OCI-LY1 (cell line): ENCODE data around the gene S100G.

ENCODE experiments used
- EZH2 ChIP-seq: fragments of 200-600 bp; sonication (generic), shearing (Covaris generic); IDR thresholded peaks from 2 replicates; pipeline ENCODE4 v1.8.0; 2017; ENCODE audit warnings: borderline replicate concordance, mixed run types, mild to moderate bottlenecking, antibody characterized with exemption, low read length, moderate library complexity, mixed read lengths
- TF ChIP-seq, protein P1 (sequence below): fragments of 200-600 bp; sonication (generic), shearing (Covaris generic); IDR thresholded peaks from 2 replicates; pipeline ENCODE4 v1.5.1; 2017; ENCODE audit warnings: mild to moderate bottlenecking, antibody characterized with exemption, low read length, moderate library complexity, mixed read lengths

GRCh38 chrX:16653424-16653823, 3.5 kb downstream of the S100G start:
- no peak for TF ChIP-seq EZH2
- TF ChIP-seq, protein P1, sequence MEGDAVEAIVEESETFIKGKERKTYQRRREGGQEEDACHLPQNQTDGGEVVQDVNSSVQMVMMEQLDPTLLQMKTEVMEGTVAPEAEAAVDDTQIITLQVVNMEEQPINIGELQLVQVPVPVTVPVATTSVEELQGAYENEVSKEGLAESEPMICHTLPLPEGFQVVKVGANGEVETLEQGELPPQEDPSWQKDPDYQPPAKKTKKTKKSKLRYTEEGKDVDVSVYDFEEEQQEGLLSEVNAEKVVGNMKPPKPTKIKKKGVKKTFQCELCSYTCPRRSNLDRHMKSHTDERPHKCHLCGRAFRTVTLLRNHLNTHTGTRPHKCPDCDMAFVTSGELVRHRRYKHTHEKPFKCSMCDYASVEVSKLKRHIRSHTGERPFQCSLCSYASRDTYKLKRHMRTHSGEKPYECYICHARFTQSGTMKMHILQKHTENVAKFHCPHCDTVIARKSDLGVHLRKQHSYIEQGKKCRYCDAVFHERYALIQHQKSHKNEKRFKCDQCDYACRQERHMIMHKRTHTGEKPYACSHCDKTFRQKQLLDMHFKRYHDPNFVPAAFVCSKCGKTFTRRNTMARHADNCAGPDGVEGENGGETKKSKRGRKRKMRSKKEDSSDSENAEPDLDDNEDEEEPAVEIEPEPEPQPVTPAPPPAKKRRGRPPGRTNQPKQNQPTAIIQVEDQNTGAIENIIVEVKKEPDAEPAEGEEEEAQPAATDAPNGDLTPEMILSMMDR = no peak
